ENCODE results near the gene MPRIP.
A peak's percentile ranks its signal among the peaks of the same experiment; 100 is the strongest.

The MPRIP gene

GRCh38 chr17:17032131-17032692, 10.0 kb upstream of the MPRIP start:
- DNase-seq: no peak

- no peak for DNase-seq
Measured at GRCh38 chr17:17033466-17033865, 8.8 kb upstream of the MPRIP start.

GRCh38 chr17:17034026-17034425, 8.2 kb upstream of the MPRIP start:
- DNase-seq: no peak

- DNase-seq: no peak
Measured at GRCh38 chr17:17034496-17035075, 7.7 kb upstream of the MPRIP start.

GRCh38 chr17:17035490-17035889, 6.8 kb upstream of the MPRIP start:
- no peak for DNase-seq

GRCh38 chr17:17035920-17036523, 6.2 kb upstream of the MPRIP start:
- no peak for DNase-seq

GRCh38 chr17:17036524-17036998, 5.7 kb upstream of the MPRIP start:
- no peak for DNase-seq

GRCh38 chr17:17039911-17040310, 2.3 kb upstream of the MPRIP start:
- no peak for DNase-seq

- peak; percentile 66 for DNase-seq
Measured at GRCh38 chr17:17041018-17041521, 1.2 kb upstream of the MPRIP start.

GRCh38 chr17:17041571-17042383, 480 bp upstream of the MPRIP start:
- peak; percentile 94 for DNase-seq

- DNase-seq: no peak
Measured at GRCh38 chr17:17042851-17043460, 699 bp downstream of the MPRIP start.

GRCh38 chr17:17043461-17044271, 1.4 kb downstream of the MPRIP start:
- no peak for DNase-seq

GRCh38 chr17:17044846-17045561, 2.7 kb downstream of the MPRIP start:
- no peak for DNase-seq

- DNase-seq: no peak
Measured at GRCh38 chr17:17048106-17048505, 5.8 kb downstream of the MPRIP start.

- DNase-seq: no peak
Measured at GRCh38 chr17:17050346-17051345, 8.4 kb downstream of the MPRIP start.

- no peak for DNase-seq
Measured at GRCh38 chr17:17051380-17051779, 9.1 kb downstream of the MPRIP start.

GRCh38 chr17:17051791-17052461, 9.7 kb downstream of the MPRIP start:
- DNase-seq: no peak

GRCh38 chr17:17052462-17053221, 10.4 kb downstream of the MPRIP start:
- DNase-seq: no peak
